TTC549 (cell line): Measurements from ENCODE around the gene FAM83F.

Experiments
- FAIRE-seq: peaks from 2 replicates; lab custom pipeline; 2012; peaks lifted over from hg19 to GRCh38; lab: Jason Lieb, UNC

The FAM83F gene

GRCh38 chr22:40037320-40037719 lies 42.6 kb downstream of the FAM83F start:
- FAIRE-seq: no peak

GRCh38 chr22:40039482-40040115 lies 44.8 kb downstream of the FAM83F start:
- FAIRE-seq: no peak

- no peak for FAIRE-seq
These were observed 46.2 kb downstream of the FAM83F start for GRCh38 chr22:40040927-40041326.

DNA sequence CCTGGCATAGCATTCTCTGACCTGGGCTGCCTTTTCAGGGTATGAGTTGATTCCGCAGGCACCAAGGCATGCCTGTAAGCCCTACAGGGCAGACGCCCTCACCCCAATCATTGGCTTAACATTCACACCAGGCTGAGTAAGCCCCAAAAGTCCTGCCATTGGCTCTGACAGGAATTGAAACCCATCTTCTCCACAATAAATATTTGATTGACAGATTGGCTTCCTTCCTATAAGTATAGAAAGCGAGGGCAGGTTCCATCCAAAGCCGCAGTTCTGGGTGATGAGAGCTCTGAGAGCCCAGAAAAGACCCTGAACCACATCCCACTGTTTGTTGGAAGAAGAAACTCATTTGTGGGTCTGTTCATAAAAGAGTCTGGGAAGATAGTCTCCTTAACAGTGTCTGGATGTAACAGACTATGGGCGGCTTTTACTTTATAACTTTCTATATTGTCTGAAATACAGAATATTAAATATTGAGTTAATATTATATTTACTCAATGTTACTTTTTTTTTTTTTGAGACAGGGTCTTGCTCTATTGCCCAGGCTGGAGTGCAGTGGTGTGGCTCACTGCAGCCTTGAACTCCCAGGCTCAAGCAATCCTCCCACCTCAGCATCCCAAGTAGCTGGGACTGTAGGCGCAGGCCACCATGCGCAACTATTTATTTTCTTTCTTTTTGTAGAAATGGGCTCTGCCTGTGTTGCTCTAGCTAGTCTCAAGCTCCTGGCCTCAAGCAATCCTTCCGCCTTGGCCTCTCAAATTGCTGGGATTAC lies 46.8 kb downstream of the FAM83F start:
- no peak for FAIRE-seq

- FAIRE-seq: no peak
These were observed 47.6 kb downstream of the FAM83F start for GRCh38 chr22:40042312-40042711.

- no peak for FAIRE-seq
These were observed 48.3 kb downstream of the FAM83F start for GRCh38 chr22:40043081-40043480.

DNA sequence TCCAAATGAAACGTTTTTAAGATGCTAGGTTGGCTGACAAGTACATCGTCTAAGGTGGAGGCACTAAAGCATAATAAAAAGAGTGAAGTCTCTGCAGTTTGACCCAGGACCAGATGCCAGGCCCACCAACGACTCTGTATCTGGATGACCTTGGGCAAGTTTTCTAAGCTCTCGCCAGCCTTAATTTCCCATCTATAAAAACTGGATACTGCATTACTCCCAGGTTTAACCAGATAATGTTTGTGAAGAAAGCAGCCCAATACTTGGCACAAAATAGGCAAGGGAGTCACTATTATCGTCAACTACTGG lies 49.0 kb downstream of the FAM83F start:
- no peak for FAIRE-seq

GRCh38 chr22:40044102-40044869 lies 49.5 kb downstream of the FAM83F start:
- peak; percentile 97 for FAIRE-seq

DNA sequence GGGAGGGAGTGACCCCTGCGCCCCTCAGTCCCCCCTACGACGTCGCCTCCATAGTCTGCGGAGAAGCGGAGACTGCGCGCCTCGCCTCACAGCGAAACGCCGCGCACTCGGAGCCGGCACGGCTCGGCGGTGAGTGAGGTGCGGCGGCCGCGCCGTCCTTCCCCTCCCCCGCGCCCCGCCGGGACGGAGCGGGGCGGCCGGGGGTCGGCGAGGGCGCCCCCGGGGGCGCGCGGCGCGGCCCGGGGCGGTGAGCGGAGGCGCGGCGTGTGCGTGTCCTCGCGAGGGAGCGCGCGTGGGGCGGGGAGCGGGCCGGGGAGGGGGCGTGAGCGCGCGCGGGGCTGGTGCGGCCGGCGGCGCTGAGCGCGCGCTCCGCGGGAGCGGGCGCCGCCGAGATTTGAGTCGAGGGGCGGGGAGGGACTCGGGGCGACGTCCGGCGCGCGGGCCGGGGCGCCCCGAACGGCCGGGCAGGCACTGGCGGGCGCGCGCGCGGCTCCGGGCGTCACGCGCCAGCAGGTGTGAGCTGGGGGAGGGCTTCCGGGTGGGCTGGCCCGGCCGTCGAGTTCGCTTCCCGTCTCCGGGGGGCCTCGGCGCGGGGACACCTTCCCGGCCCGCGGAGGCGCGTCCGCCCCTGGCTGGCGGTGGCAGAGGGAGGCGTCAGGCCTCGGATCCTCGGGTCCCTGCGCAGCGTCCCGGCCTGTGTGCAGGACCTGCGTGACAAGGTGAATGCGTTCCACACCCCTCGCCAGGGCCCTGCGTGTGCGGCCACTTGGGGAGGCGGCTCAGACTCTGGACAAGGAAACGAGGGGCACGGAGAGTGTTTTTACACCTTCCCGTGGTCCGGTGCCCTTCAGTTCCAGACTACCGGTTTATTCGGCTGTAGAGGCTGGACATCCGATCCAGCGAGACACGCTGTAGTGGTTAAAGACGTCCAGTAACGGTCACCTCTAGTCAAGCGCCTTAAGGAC lies 50.4 kb downstream of the FAM83F start:
- FAIRE-seq: no peak

DNA sequence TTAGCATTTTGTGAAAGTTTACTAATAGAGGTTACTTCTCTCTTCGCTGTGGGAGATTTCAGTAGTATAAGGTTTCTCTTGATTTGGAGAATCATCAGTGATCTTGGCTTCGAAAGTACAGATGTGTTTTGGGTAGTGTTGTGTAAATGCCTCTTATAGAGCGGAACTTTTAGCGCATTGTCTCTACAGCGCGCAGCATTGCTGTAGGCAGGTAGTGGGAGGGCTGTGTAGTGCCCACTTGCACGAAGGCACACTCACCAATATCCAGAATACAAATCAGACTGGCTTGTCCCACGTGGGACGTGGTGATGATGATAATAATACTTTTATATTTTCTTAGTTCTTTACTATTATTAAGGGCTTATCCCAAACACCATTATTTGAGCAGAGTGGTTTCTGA lies 51.4 kb downstream of the FAM83F start:
- no peak for FAIRE-seq

- no peak for FAIRE-seq
These were observed 55.5 kb downstream of the FAM83F start for GRCh38 chr22:40050258-40050657.

- no peak for FAIRE-seq
These were observed 56.6 kb downstream of the FAM83F start for GRCh38 chr22:40051322-40051721.

DNA sequence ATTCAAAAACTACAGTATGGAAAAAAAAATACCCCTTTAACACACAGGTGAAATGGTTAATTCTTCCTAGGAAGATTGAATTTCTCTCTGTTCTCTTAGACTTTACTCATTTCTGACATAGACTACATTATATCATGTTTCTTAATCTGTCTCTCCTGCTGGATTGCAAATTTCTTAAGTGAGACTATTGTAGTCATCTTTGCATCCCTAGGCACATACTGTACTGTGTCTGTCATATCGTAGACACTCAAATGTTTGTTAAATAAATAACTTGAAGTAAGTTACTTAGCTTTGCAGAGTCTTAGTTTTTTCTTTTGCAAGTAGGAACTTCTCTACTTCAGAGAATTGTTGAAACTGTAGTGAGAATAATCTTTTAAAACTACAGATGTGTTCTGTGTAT lies 58.7 kb downstream of the FAM83F start:
- no peak for FAIRE-seq

DNA sequence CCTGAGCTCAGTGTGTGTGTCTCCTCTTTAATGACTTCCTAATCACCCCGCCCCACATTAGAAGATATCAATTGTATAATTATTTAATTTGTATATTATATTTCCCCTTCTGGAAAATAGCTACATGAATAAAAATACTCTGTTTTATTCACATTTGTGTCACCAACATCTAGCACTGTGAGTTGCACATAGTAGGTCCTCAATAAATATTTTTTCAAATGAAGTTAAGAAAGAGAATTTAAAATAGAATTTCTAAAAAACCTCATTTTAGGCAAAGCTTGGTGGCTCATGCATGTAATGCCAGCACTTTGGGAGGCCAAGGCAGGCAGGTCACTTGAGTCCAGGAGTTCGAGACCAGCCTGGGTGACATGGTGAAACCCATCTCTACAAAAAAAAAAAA lies 59.7 kb downstream of the FAM83F start:
- no peak for FAIRE-seq

DNA sequence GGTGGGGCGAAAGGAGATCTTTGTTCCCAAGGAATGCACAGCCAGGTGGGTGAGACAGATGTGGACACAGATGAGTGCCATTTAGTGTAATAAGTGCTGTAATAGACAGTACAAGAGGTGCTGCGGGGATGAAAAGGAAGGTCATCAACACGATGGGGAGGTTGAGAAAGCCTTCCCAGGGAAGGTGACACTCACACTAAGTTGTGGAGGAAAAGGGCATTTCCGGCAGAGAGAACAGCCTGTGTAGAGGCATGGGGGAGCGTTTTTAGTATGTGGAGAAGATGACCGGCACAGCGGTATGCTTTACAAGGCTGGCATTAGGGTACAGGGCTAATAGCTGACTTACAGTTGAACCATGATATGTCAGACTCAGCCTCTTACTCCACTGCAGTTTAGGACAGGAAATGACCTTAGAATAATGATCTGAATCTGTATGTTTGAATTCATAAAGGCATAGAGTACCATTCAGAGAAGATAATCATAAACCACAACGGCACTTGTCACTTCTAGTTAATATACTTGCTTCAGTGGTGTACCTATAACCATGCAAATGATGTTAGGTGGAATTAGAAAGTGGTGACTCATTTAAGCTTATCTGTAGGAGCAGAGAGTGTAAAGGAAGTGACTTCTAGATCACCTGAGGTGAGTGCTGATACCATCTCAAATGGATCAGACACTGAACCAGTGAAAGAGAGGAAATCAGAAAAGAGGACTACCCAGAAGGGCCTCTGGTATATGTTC lies 60.6 kb downstream of the FAM83F start:
- no peak for FAIRE-seq

DNA sequence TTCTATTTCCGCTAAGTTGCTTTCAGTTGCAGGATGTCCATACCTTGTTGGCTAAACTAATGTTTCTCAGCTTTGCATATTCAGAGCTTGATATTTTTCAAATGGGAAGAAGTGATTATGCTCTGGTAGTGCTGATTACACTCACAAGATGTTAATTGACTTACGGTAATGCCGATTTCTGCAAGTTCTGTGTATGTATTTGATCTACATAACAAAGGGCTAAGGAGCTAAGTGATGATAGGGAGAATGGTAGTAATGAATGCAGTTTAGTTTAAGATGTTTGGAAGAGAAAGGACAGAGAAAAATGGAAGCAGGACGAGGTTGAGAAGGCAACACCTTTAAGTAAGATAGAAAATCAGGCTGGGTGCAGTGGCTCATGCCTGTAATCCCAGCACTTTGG lies 61.4 kb downstream of the FAM83F start:
- FAIRE-seq: no peak

GRCh38 chr22:40056559-40056958 lies 61.8 kb downstream of the FAM83F start:
- no peak for FAIRE-seq

GRCh38 chr22:40057652-40058051 lies 62.9 kb downstream of the FAM83F start:
- FAIRE-seq: no peak

GRCh38 chr22:40058265-40058664 lies 63.5 kb downstream of the FAM83F start:
- no peak for FAIRE-seq

- FAIRE-seq: no peak
These were observed 71.2 kb downstream of the FAM83F start for GRCh38 chr22:40065981-40066380.

DNA sequence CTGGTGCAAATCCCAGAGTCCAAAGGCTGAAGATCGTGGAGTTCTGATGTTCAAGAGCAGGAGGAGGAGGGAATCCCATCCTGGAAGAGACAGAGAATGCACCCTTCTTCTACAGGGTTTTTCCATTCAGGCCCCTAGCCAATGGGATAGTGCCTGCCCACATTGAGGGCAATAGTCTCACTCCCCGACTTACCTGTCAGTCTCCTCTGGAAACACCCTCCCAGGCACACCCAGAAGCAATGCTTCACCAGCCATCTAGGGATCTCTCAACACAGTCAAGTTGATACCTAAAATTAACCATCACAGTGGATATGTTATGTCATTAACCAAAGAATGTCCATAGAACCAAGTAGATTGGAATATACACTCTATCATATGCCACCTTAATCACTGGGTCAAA lies 72.9 kb downstream of the FAM83F start:
- no peak for FAIRE-seq

DNA sequence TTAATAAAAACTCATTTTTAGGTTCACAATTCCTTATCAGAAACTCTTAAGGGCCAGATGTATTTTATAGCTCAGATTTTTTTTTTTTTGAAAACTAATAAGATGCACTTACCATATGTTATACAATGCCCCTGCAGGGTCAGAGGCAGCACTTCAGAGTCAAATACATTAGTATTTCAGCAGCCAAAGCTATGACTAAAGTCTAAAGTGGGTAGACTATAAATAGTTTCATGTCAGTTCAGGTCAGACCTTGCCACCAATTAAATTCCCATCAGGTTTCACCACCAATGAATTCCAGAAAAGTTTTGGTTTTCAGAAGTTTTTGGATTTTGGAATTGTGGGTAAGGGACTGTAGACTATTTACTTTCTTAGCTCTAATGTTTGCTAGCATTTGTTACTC lies 75.9 kb downstream of the FAM83F start:
- no peak for FAIRE-seq
